ENCODE data around the gene JAZF1. TPM values are rescaled to one million over a fixed set of nuclear protein-coding genes. Genes with fewer than 3 reads are reported as not detected.

JAZF1 gene
- total and polyA plus RNA-seq, 10 of the 15 experiments (the other 5 are each of a cell fraction or from before 2014, with no cell fraction given) = 0.04 to 0.82 (median 0.15) TPM; not detected in 3

GRCh38 chr7:28173531-28173930, 7.1 kb downstream of the JAZF1 start:
- H4K20me1 ChIP-seq (ENCODE audit: control insufficient read depth, insufficient read depth) = no peaks in the 10 kb centered on the region
- DNase-seq (ENCODE audit: low read depth, low spot score) (no peak), ATAC-seq (no peak), FAIRE-seq (no peak)
- intact Hi-C loops (cut with micrococcal nuclease; ENCODE audit: unreplicated experiment) (no loop called here), in situ Hi-C loops (cut with MboI) (no loop called here)
- no peaks in the 10 kb centered on the region; a peak in 2 of 4 replicates for H3K27me3 ChIP-seq (replicated peaks in 1 of 2; ENCODE audit: control insufficient read depth in 2 of 2, insufficient read depth in 2 of 2, low read length in 1 of 2)
- RAD21 ChIA-PET (ENCODE audit: unreplicated experiment) = no interaction called here
- H3K4me1 ChIP-seq (ENCODE audit: control insufficient read depth, insufficient read depth, low read length) = no peaks in the 10 kb centered on the region
- H3K9me3 ChIP-seq (replicated peaks; ENCODE audit: control insufficient read depth, insufficient read depth, low read length) = no peaks in the 10 kb centered on the region
- POLR2A ChIA-PET = no interaction called here
- no peaks in the 10 kb centered on the region for H3K79me2 ChIP-seq (ENCODE audit: control insufficient read depth, insufficient read depth, low read length)
- H3K9ac ChIP-seq (ENCODE audit: control insufficient read depth, insufficient read depth, low read length) = no peak overlapping the region
- no peaks in the 10 kb centered on the region for H3K36me3 ChIP-seq (ENCODE audit: control insufficient read depth in 2 of 2, insufficient read depth in 2 of 2, low read length in 1 of 2)
- SMC1A ChIA-PET (ENCODE audit: uncharacterized antibody, unreplicated experiment) = no interaction called here
- H3K27ac ChIP-seq (ENCODE audit: control insufficient read depth, insufficient read depth) = no peak overlapping the region
- CTCF ChIA-PET = no interaction called here
- no peak overlapping the region for H3K4me2 ChIP-seq (ENCODE audit: control insufficient read depth, insufficient read depth)
- no peak overlapping the region for H3K4me3 ChIP-seq
- no peak overlapping the region for H2AFZ ChIP-seq (ENCODE audit: control insufficient read depth, low read depth, low read length)
- TF ChIP-seq CEBPB (IDR thresholded peaks at IDR 0.05; ENCODE audit: borderline replicate concordance in 1 of 2, low read depth in 2 of 2, low read length in 2 of 2) = no peak
- WGBS (ENCODE audit: insufficient coverage, insufficient replicate concordance, low lambda C conversion rate, missing lambda C conversion rate) = 33% methylated on average over 1 of the region's 1 CpG
- no TSS peak for BruUV-seq (replicated peaks)

GRCh38 chr7:28172958-28173357, 7.6 kb downstream of the JAZF1 start:
- RAD21 ChIA-PET (ENCODE audit: unreplicated experiment) = no interaction called here
- no peaks in the 10 kb centered on the region for H3K36me3 ChIP-seq (ENCODE audit: control insufficient read depth in 2 of 2, insufficient read depth in 2 of 2, low read length in 1 of 2)
- no peak overlapping the region for H3K9ac ChIP-seq (ENCODE audit: control insufficient read depth, insufficient read depth, low read length)
- intact Hi-C loops (cut with micrococcal nuclease; ENCODE audit: unreplicated experiment) (no loop called here), in situ Hi-C loops (cut with MboI) (no loop called here)
- CTCF ChIA-PET = interaction anchor here (0.6 kb wide), 1 partner anchor 536 kb away, joined by 3 read pairs; no protein-coding TSS in a partner anchor
- SMC1A ChIA-PET (ENCODE audit: uncharacterized antibody, unreplicated experiment) = no interaction called here
- no peak overlapping the region for H3K27ac ChIP-seq (ENCODE audit: control insufficient read depth, insufficient read depth)
- FAIRE-seq (no peak), DNase-seq (ENCODE audit: low read depth, low spot score) (no peak), ATAC-seq (no peak)
- no TSS peak for BruUV-seq (replicated peaks)
- H3K4me3 ChIP-seq = no peak overlapping the region
- no peaks in the 10 kb centered on the region for H3K9me3 ChIP-seq (replicated peaks; ENCODE audit: control insufficient read depth, insufficient read depth, low read length)
- no peaks in the 10 kb centered on the region for H3K79me2 ChIP-seq (ENCODE audit: control insufficient read depth, insufficient read depth, low read length)
- POLR2A ChIA-PET = no interaction called here
- 53% methylated on average over 3 of the region's 3 CpGs for WGBS (ENCODE audit: insufficient coverage, insufficient replicate concordance, low lambda C conversion rate, missing lambda C conversion rate)
- no peak overlapping the region for H3K4me2 ChIP-seq (ENCODE audit: control insufficient read depth, insufficient read depth)
- H4K20me1 ChIP-seq (ENCODE audit: control insufficient read depth, insufficient read depth) = no peaks in the 10 kb centered on the region
- no peaks in the 10 kb centered on the region; a peak in 2 of 4 replicates for H3K27me3 ChIP-seq (replicated peaks in 1 of 2; ENCODE audit: control insufficient read depth in 2 of 2, insufficient read depth in 2 of 2, low read length in 1 of 2)
- no peaks in the 10 kb centered on the region for H3K4me1 ChIP-seq (ENCODE audit: control insufficient read depth, insufficient read depth, low read length)
- no peak overlapping the region for H2AFZ ChIP-seq (ENCODE audit: control insufficient read depth, low read depth, low read length)
- no peak for TF ChIP-seq MAX (IDR thresholded peaks at IDR 0.05; ENCODE audit: low read depth, low read length)
- TF ChIP-seq USF2 (IDR thresholded peaks at IDR 0.05; ENCODE audit: borderline replicate concordance, low read depth, low read length) = no peak
- TF ChIP-seq IRF3 (IDR thresholded peaks at IDR 0.05) = no peak
- TF ChIP-seq POLR2AphosphoS5 (IDR thresholded peaks at IDR 0.05; ENCODE audit: low read length) = no peak
- no peak for TF ChIP-seq CBX5 (IDR thresholded peaks at IDR 0.05; ENCODE audit: low read depth)
- TF ChIP-seq ZNF592 (IDR thresholded peaks at IDR 0.05) = no peak
- no peak for TF ChIP-seq ZNF24 (IDR thresholded peaks at IDR 0.05)
- no peak for TF ChIP-seq POLR2A (IDR thresholded peaks at IDR 0.05; ENCODE audit: low read depth, low read length)
- no peak for TF ChIP-seq TARDBP (IDR thresholded peaks at IDR 0.05; ENCODE audit: borderline replicate concordance)
- no peak for TF ChIP-seq ELK1 (IDR thresholded peaks at IDR 0.05; ENCODE audit: low read depth, low read length)
